H9 (cell line): Measurements from ENCODE around the gene NCOA1. TPM values are rescaled to one million over a fixed set of nuclear protein-coding genes. Genes with fewer than 3 reads are reported as not detected.

ENCODE experiments used
- DNase-seq: peaks from one replicate; pipeline ENCODE4 v3.0.0-alpha.2; 2017
- H2AFZ ChIP-seq: one replicate; pipeline ENCODE4 v1.6.1; 2013; ENCODE audit warnings: mild to moderate bottlenecking, low read length, control low read depth, moderate library complexity
- H2AK5ac ChIP-seq: 2 replicates; pipeline ENCODE4 v1.6.1; 2013; ENCODE audit warnings: low read length, control low read depth, mixed read lengths; ENCODE audit not compliant: insufficient read length
- H2BK120ac ChIP-seq: one replicate; pipeline ENCODE4 v1.6.1; 2013; ENCODE audit warnings: low read depth, mild to moderate bottlenecking, low read length, control low read depth, inconsistent platforms; ENCODE audit not compliant: poor library complexity, severe bottlenecking
- H2BK12ac ChIP-seq: 2 replicates; pipeline ENCODE4 v1.6.1; 2013; ENCODE audit warnings: low read length, control low read depth, mixed read lengths, low read depth; ENCODE audit not compliant: insufficient read length
- H2BK15ac ChIP-seq: 2 replicates; pipeline ENCODE4 v1.6.1; 2013; ENCODE audit warnings: low read depth, low read length, control low read depth
- H2BK20ac ChIP-seq: one replicate; pipeline ENCODE4 v1.6.1; 2013; ENCODE audit warnings: low read depth, mild to moderate bottlenecking, low read length, control low read depth, inconsistent platforms; ENCODE audit not compliant: poor library complexity, severe bottlenecking
- H2BK5ac ChIP-seq: 2 replicates; pipeline ENCODE4 v1.6.1; 2013; ENCODE audit warnings: low read length, control low read depth, mixed read lengths; ENCODE audit not compliant: insufficient read length
- H3K14ac ChIP-seq: 2 replicates; pipeline ENCODE4 v1.6.1; 2013; ENCODE audit warnings: low read length, control low read depth; ENCODE audit not compliant: insufficient read depth
- H3K18ac ChIP-seq: 2 replicates; pipeline ENCODE4 v1.6.1; 2013; ENCODE audit warnings: low read depth, mild to moderate bottlenecking, mixed read lengths, low read length, control low read depth; ENCODE audit not compliant: insufficient read length
- H3K23ac ChIP-seq: 2 replicates; pipeline ENCODE4 v1.6.1; 2013; ENCODE audit warnings: low read length, control low read depth, mixed read lengths, low read depth; ENCODE audit not compliant: insufficient read length
- H3K23me2 ChIP-seq: 2 replicates; pipeline ENCODE4 v1.6.1; 2013; ENCODE audit warnings: low read depth, mild to moderate bottlenecking, mixed read lengths, low read length, control low read depth; ENCODE audit not compliant: insufficient read length, poor library complexity, severe bottlenecking
- H3K27ac ChIP-seq: 2 replicates; pipeline ENCODE4 v1.5.1; 2013; ENCODE audit warnings: low read length, control low read depth, mixed read lengths, low read depth; ENCODE audit not compliant: insufficient read length
- H3K27me3 ChIP-seq: 2 replicates; pipeline ENCODE4 v1.6.1; 2013; ENCODE audit warnings: low read length, control low read depth, inconsistent platforms; ENCODE audit not compliant: insufficient read depth
- H3K4ac ChIP-seq: 2 replicates; pipeline ENCODE4 v1.6.1; 2013; ENCODE audit warnings: low read depth, mild to moderate bottlenecking, control low read depth, inconsistent platforms, low read length, moderate library complexity
- H3K4me1 ChIP-seq: 2 replicates; pipeline ENCODE4 v1.6.1; 2013; ENCODE audit warnings: low read length, control low read depth, inconsistent platforms; ENCODE audit not compliant: insufficient read depth
- H3K4me2 ChIP-seq: 2 replicates; pipeline ENCODE4 v1.6.1; 2013; ENCODE audit warnings: low read length, control low read depth, mixed read lengths; ENCODE audit not compliant: insufficient read length, insufficient read depth
- H3K56ac ChIP-seq: 2 replicates; pipeline ENCODE4 v1.6.1; 2013; ENCODE audit warnings: low read depth, mild to moderate bottlenecking, mixed read lengths, low read length, control low read depth; ENCODE audit not compliant: insufficient read length
- H3K79me1 ChIP-seq: 2 replicates; pipeline ENCODE4 v1.6.1; 2013; ENCODE audit warnings: low read depth, mild to moderate bottlenecking, moderate library complexity, low read length, control low read depth, inconsistent platforms; ENCODE audit not compliant: insufficient read depth, poor library complexity, severe bottlenecking
- H3K79me2 ChIP-seq: 2 replicates; pipeline ENCODE4 v1.6.1; 2013; ENCODE audit warnings: low read length, control low read depth, inconsistent platforms; ENCODE audit not compliant: insufficient read depth
- H3K9ac ChIP-seq: 2 replicates; pipeline ENCODE4 v1.6.1; 2013; ENCODE audit warnings: low read length, control low read depth, mixed read lengths; ENCODE audit not compliant: insufficient read length; ENCODE audit errors: extremely low read depth
- H3K9me3 ChIP-seq: one replicate; pipeline ENCODE4 v1.6.1; 2013; ENCODE audit warnings: low read depth, low read length, inconsistent platforms; ENCODE audit not compliant: control insufficient read depth
- H3T11ph ChIP-seq: one replicate; pipeline ENCODE4 v1.6.1; 2013; ENCODE audit warnings: mild to moderate bottlenecking, low read length, control low read depth, inconsistent platforms
- H4K20me1 ChIP-seq: one replicate; pipeline ENCODE4 v1.6.1; 2013; ENCODE audit not compliant: control insufficient read depth, insufficient read length, insufficient read depth
- H4K5ac ChIP-seq: 2 replicates; pipeline ENCODE4 v1.6.1; 2013; ENCODE audit warnings: low read depth, mild to moderate bottlenecking, mixed read lengths, low read length, control low read depth; ENCODE audit not compliant: insufficient read length
- H4K8ac ChIP-seq: replicated peaks from 2 replicates; pipeline ENCODE4 v1.6.1; 2013; ENCODE audit warnings: low read length, control low read depth, mixed read lengths, low read depth; ENCODE audit not compliant: insufficient read length
- H4K91ac ChIP-seq: 2 replicates; pipeline ENCODE4 v1.6.1; 2013; ENCODE audit warnings: low read depth, mild to moderate bottlenecking, moderate library complexity, mixed read lengths, low read length, control low read depth; ENCODE audit not compliant: insufficient read length
- H3K27ac Mint-ChIP-seq, 3 experiments: 2 replicates in 2 of 3; 3 replicates in 1 of 3; pipeline ENCODE4 v1.8.0; 2020 to 2021; ENCODE audit warnings: mixed read lengths in 3 of 3, mild to moderate bottlenecking in 1 of 3, moderate library complexity in 1 of 3
- H3K27me3 Mint-ChIP-seq: 2 replicates; pipeline ENCODE4 v1.8.0; 2021; ENCODE audit warnings: low read depth, mild to moderate bottlenecking, moderate library complexity, mixed read lengths
- H3K36me3 Mint-ChIP-seq, 3 experiments: 2 replicates in 2 of 3; 3 replicates in 1 of 3; pipeline ENCODE4 v1.8.0; 2020 to 2021; ENCODE audit warnings: low read depth in 3 of 3, mixed read lengths in 3 of 3; ENCODE audit not compliant: insufficient read depth in 1 of 3
- H3K4me1 Mint-ChIP-seq, 2 experiments: 2 replicates each; pipeline ENCODE4 v1.8.0; 2020; ENCODE audit warnings: mixed read lengths in 2 of 2
- H3K4me3 Mint-ChIP-seq, 2 experiments: 2 replicates in 1 of 2; 3 replicates in 1 of 2; pipeline ENCODE4 v1.8.0; 2020 to 2021; ENCODE audit warnings: mild to moderate bottlenecking in 2 of 2, mixed read lengths in 2 of 2, moderate library complexity in 1 of 2
- H3K9me3 Mint-ChIP-seq, 2 experiments: 2 replicates in 1 of 2; 3 replicates in 1 of 2; pipeline ENCODE4 v1.8.0; 2020; ENCODE audit warnings: mild to moderate bottlenecking in 2 of 2, mixed read lengths in 2 of 2, moderate library complexity in 1 of 2
- WGBS: extraction: QIAGEN DNeasy Blood & Tissue Kit; methylation state at CpG from one replicate; pipeline ENCODE4 v1.1.7; 2013; ENCODE audit warnings: missing lambda C conversion rate, low lambda C conversion rate, mixed read lengths; ENCODE audit not compliant: insufficient read length; ENCODE audit errors: extremely low coverage; 5-methylcytosine and 5-hydroxymethylcytosine counted together
- total RNA-seq: library from RNA; stranded (reverse); gene quantifications from 2 replicates; pipeline ENCODE4 v1.2.1, GENCODE V29; 2021
- TF ChIP-seq, protein P1 (sequence below): fragments of 200-600 bp; sonication (generic); conservative IDR thresholded peaks from 3 replicates; pipeline ENCODE4 v1.8.0; 2021; ENCODE audit warnings: antibody characterized with exemption, mild to moderate bottlenecking

The NCOA1 gene
- total RNA-seq, 1 experiment from 2014 or later = 14.8 TPM

DNA sequence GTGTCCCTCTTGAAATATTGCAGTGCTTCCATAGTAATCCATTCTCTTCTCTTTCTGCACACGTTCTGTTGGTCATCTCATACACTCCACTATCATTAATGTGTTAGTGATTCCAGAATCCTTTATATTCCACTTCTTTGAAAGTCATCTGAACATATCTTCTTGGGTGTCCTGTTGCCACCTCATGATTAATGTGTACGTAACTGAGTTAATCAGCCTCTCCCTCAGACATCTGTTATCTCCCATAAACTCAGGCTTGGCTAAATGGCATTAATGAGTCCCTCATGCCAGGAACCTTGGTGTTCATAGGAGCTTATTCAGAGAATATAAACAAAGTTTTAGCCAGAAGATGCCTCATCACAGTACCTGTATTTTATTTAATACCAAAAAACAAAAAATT is 126.4 kb downstream of the NCOA1 start:
- H3K36me3 Mint-ChIP-seq = peaks cover 0 to under 1% (median 0%) of the 10 kb centered on the region in 3 experiments; a peak in 1 of 7 replicates

More for the DNA sequence above, 126.4 kb downstream of the NCOA1 start:
- H2BK12ac ChIP-seq = no peak overlapping the region
- H4K8ac ChIP-seq = no peak overlapping the region
- no peak overlapping the region for H3K18ac ChIP-seq
- no peak overlapping the region for H3K14ac ChIP-seq
- no peak overlapping the region for H2BK120ac ChIP-seq
- no peak for DNase-seq
- no peak overlapping the region for H3K4me3 Mint-ChIP-seq
- H3K79me1 ChIP-seq = no peaks in the 10 kb centered on the region
- no peak overlapping the region for H2AFZ ChIP-seq
- no peak overlapping the region for H4K91ac ChIP-seq
- no peaks in the 10 kb centered on the region; a peak in 1 of 5 replicates for H3K9me3 Mint-ChIP-seq
- no peak overlapping the region for H3K56ac ChIP-seq
- no peak overlapping the region for H3K23ac ChIP-seq
- peaks cover 24 to 25% of the 10 kb centered on the region in 2 experiments for H3K4me1 Mint-ChIP-seq
- no peak overlapping the region for H2AK5ac ChIP-seq
- no peak overlapping the region for H3K9ac ChIP-seq
- H3K4me2 ChIP-seq = no peak overlapping the region
- no peaks in the 10 kb centered on the region for H4K20me1 ChIP-seq
- no peak overlapping the region for H2BK5ac ChIP-seq
- H3T11ph ChIP-seq = no peak overlapping the region
- no peak overlapping the region for H2BK20ac ChIP-seq
- no peak overlapping the region for H3K4ac ChIP-seq
- H3K27me3 ChIP-seq = no peaks in the 10 kb centered on the region
- H3K23me2 ChIP-seq = no peaks in the 10 kb centered on the region
- no CpG with 5 or more reads among the region's 2 CpGs for WGBS
- H2BK15ac ChIP-seq = no peak overlapping the region
- TF ChIP-seq, protein P1, sequence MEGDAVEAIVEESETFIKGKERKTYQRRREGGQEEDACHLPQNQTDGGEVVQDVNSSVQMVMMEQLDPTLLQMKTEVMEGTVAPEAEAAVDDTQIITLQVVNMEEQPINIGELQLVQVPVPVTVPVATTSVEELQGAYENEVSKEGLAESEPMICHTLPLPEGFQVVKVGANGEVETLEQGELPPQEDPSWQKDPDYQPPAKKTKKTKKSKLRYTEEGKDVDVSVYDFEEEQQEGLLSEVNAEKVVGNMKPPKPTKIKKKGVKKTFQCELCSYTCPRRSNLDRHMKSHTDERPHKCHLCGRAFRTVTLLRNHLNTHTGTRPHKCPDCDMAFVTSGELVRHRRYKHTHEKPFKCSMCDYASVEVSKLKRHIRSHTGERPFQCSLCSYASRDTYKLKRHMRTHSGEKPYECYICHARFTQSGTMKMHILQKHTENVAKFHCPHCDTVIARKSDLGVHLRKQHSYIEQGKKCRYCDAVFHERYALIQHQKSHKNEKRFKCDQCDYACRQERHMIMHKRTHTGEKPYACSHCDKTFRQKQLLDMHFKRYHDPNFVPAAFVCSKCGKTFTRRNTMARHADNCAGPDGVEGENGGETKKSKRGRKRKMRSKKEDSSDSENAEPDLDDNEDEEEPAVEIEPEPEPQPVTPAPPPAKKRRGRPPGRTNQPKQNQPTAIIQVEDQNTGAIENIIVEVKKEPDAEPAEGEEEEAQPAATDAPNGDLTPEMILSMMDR = no peak
- no peaks in the 10 kb centered on the region for H3K27me3 Mint-ChIP-seq
- H3K27ac ChIP-seq = no peak overlapping the region
- no peak overlapping the region for H4K5ac ChIP-seq
- no peaks in the 10 kb centered on the region; the same call in 1 of the 2 replicates for H3K4me1 ChIP-seq
- H3K9me3 ChIP-seq = no peaks in the 10 kb centered on the region
- no peak overlapping the region for H3K27ac Mint-ChIP-seq
- H3K79me2 ChIP-seq = no peaks in the 10 kb centered on the region
